ENCODE measurements around the gene UBAC2. TPM values are rescaled to one million over a fixed set of nuclear protein-coding genes. Genes with fewer than 3 reads are reported as not detected.

Gene UBAC2
- total and polyA plus RNA-seq, 4 donors = 32.9 to 42.3 (median 35.3) TPM

GRCh38 chr13:99217461-99218110 lies 16.9 kb downstream of the UBAC2 start:
- no peak for TF ChIP-seq FOXA1 (IDR thresholded peaks at IDR 0.05)
- TF ChIP-seq NR2F2 (IDR thresholded peaks at IDR 0.05) = no peak
- TF ChIP-seq RAD21 (IDR thresholded peaks at IDR 0.05) = no peak
- no peak for TF ChIP-seq EGR1 (IDR thresholded peaks at IDR 0.05; ENCODE audit: low read depth in 2 of 2)
- no peak for TF ChIP-seq RXRA (IDR thresholded peaks at IDR 0.05)
- TF ChIP-seq FOXA2 (IDR thresholded peaks at IDR 0.05) = no peak
- TF ChIP-seq MAX (IDR thresholded peaks at IDR 0.05) = no peak
- TF ChIP-seq YY1 (IDR thresholded peaks at IDR 0.05) = no peak
- TF ChIP-seq ZBTB33 (IDR thresholded peaks at IDR 0.05) = no peak
- TF ChIP-seq GABPA (IDR thresholded peaks at IDR 0.05 in 1 of 2, conservative IDR thresholded peaks at IDR 0.05 in 1 of 2) = no peak
- TF ChIP-seq, protein P1, sequence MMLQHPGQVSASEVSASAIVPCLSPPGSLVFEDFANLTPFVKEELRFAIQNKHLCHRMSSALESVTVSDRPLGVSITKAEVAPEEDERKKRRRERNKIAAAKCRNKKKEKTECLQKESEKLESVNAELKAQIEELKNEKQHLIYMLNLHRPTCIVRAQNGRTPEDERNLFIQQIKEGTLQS (IDR thresholded peaks at IDR 0.05) = no peak
- no peak for TF ChIP-seq CTCF (IDR thresholded peaks at IDR 0.05; ENCODE audit: low read depth, low read length, missing input control)
- TF ChIP-seq JUND (IDR thresholded peaks at IDR 0.05) = no peak
- TF ChIP-seq HNF4A (conservative IDR thresholded peaks at IDR 0.05) = no peak
- no peak for TF ChIP-seq SP1 (IDR thresholded peaks at IDR 0.05)
- no peak for TF ChIP-seq TAF1 (conservative IDR thresholded peaks at IDR 0.05)
- Histone ChIP-seq H3K9ac (ENCODE audit: low read depth in 1 of 2, low read length in 2 of 2) (no peak overlapping the region), H3K4me1 (ENCODE audit: control insufficient read depth in 4 of 4, insufficient read depth in 4 of 4, low read length in 3 of 4) (peaks cover 9 to 26% (median 17%) of the 10 kb centered on the region in 4 donors), H3K9me3 (ENCODE audit: control insufficient read depth in 4 of 4, low read length in 3 of 4) (no peaks in the 10 kb centered on the region), H3K27ac (ENCODE audit: low read depth in 1 of 2, low read length in 2 of 2) (no peak overlapping the region), H3K36me3 (ENCODE audit: control insufficient read depth in 4 of 4, insufficient read depth in 3 of 4, low read depth in 1 of 4, low read length in 3 of 4) (no peaks in the 10 kb centered on the region), H3K27me3 (ENCODE audit: control insufficient read depth in 4 of 4, insufficient read depth in 4 of 4, low read length in 3 of 4) (no peaks in the 10 kb centered on the region), H3K4me3 (ENCODE audit: low read depth in 1 of 3, low read length in 3 of 3) (no peak overlapping the region)
- no peak for DNase-seq (ENCODE audit: low spot score)
- WGBS = 84% methylated on average over 20 of the region's 20 CpGs

GRCh38 chr13:99218126-99218525 lies 17.5 kb downstream of the UBAC2 start:
- TF ChIP-seq ZBTB33 (IDR thresholded peaks at IDR 0.05) = peak; percentile 10
- TF ChIP-seq, protein P2, sequence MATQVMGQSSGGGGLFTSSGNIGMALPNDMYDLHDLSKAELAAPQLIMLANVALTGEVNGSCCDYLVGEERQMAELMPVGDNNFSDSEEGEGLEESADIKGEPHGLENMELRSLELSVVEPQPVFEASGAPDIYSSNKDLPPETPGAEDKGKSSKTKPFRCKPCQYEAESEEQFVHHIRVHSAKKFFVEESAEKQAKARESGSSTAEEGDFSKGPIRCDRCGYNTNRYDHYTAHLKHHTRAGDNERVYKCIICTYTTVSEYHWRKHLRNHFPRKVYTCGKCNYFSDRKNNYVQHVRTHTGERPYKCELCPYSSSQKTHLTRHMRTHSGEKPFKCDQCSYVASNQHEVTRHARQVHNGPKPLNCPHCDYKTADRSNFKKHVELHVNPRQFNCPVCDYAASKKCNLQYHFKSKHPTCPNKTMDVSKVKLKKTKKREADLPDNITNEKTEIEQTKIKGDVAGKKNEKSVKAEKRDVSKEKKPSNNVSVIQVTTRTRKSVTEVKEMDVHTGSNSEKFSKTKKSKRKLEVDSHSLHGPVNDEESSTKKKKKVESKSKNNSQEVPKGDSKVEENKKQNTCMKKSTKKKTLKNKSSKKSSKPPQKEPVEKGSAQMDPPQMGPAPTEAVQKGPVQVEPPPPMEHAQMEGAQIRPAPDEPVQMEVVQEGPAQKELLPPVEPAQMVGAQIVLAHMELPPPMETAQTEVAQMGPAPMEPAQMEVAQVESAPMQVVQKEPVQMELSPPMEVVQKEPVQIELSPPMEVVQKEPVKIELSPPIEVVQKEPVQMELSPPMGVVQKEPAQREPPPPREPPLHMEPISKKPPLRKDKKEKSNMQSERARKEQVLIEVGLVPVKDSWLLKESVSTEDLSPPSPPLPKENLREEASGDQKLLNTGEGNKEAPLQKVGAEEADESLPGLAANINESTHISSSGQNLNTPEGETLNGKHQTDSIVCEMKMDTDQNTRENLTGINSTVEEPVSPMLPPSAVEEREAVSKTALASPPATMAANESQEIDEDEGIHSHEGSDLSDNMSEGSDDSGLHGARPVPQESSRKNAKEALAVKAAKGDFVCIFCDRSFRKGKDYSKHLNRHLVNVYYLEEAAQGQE (IDR thresholded peaks at IDR 0.05) = no peak
- no peaks in the 10 kb centered on the region for H3K9me3 ChIP-seq (ENCODE audit: control insufficient read depth in 4 of 4, low read length in 3 of 4)
- H3K27ac ChIP-seq (ENCODE audit: low read depth in 1 of 2, low read length in 2 of 2) = peak overlapping the region in 1 of 2 donors; percentile 8
- no peak overlapping the region for H3K4me3 ChIP-seq (ENCODE audit: low read depth in 1 of 3, low read length in 3 of 3)
- no peak overlapping the region for H3K9ac ChIP-seq (ENCODE audit: low read depth in 1 of 2, low read length in 2 of 2)
- H3K27me3 ChIP-seq (ENCODE audit: control insufficient read depth in 4 of 4, insufficient read depth in 4 of 4, low read length in 3 of 4) = no peaks in the 10 kb centered on the region
- peaks cover 9 to 27% (median 17%) of the 10 kb centered on the region in 4 donors for H3K4me1 ChIP-seq (ENCODE audit: control insufficient read depth in 4 of 4, insufficient read depth in 4 of 4, low read length in 3 of 4)
- H3K36me3 ChIP-seq (ENCODE audit: control insufficient read depth in 4 of 4, insufficient read depth in 3 of 4, low read depth in 1 of 4, low read length in 3 of 4) = no peaks in the 10 kb centered on the region
- DNase-seq (ENCODE audit: low spot score) = no peak
